Articular chondrocyte of knee joint (primary cell): ENCODE data around the gene SLFN11. TPM values are rescaled to one million over a fixed set of nuclear protein-coding genes. Genes with fewer than 3 reads are reported as not detected.

Experiments
- small RNA-seq: library from RNA; depleted of rRNA; stranded (forward); fragments of <200 nt; gene quantifications from one replicate; pipeline ENCODE3, GENCODE V24; 2012
- total RNA-seq: library from RNA; depleted of rRNA; stranded (reverse); fragments of >200 nt; gene quantifications from 2 replicates; pipeline ENCODE4 v1.2.3, GENCODE V29; 2012

The SLFN11 gene
- 8.4 and 8.8 TPM in 2 replicates for total RNA-seq

GRCh38 chr17:35373534-35373983 is at the start of gene SLFN11:
TSS of gene SLFN11 (minus strand) at chr17:35373621. CDS start at chr17:35363807, 9,814 bp downstream.

Small RNAs within 50 kb of the gene (small RNA-seq; reads per million reads assigned to genes)
- gene AC060766.3 = not detected
- gene AC060766.5 = not detected

Other genes starting within 250 kb of the SLFN11 start
- 11.1 and 15.2 TPM in 2 replicates for gene NLE1, start 231.3 kb downstream of the SLFN11 start, total RNA-seq
- not detected in 2 replicates for gene UNC45B, start 225.8 kb downstream of the SLFN11 start, total RNA-seq
- not detected in 2 replicates for gene SLC35G3, start 179.2 kb downstream of the SLFN11 start, total RNA-seq
- 63.5 and 74.9 TPM in 2 replicates for gene SLFN5, start 130.5 kb downstream of the SLFN11 start, total RNA-seq
- 13.5 and 20.9 TPM in 2 replicates for gene SLFN12, start 58.9 kb upstream of the SLFN11 start, total RNA-seq
- gene SLFN13, start 75.1 kb upstream of the SLFN11 start, total RNA-seq = 0.13 and 0.22 TPM in 2 replicates
- 0.11 TPM in 1 of 2 replicates, not detected in the other for gene SLFN12L, start 164.1 kb upstream of the SLFN11 start, total RNA-seq
- not detected in 2 replicates for gene SLFN14, start 187.2 kb upstream of the SLFN11 start, total RNA-seq
- gene PEX12, start 204.9 kb upstream of the SLFN11 start, total RNA-seq = 9.8 and 10.6 TPM in 2 replicates
- gene AP2B1, start 213.7 kb upstream of the SLFN11 start, total RNA-seq = 155 and 168 TPM in 2 replicates